Keratinocyte (primary cell): ENCODE results near the gene ELF4. TPM values are rescaled to one million over a fixed set of nuclear protein-coding genes. Genes with fewer than 3 reads are reported as not detected.

ENCODE experiments used
- DNase-seq: peaks from one replicate; pipeline ENCODE4 v3.0.0-alpha.2; 2011; ENCODE audit warnings: low read depth, missing footprints, low spot score
- FAIRE-seq: peaks from 2 replicates; lab custom pipeline; 2011; peaks lifted over from hg19 to GRCh38; lab: Jason Lieb, UNC
- H2AFZ ChIP-seq: 2 replicates; pipeline ENCODE4 v1.6.0; 2012; ENCODE audit warnings: low read length, control low read depth, inconsistent platforms; ENCODE audit not compliant: control insufficient read depth
- H3K27ac ChIP-seq: 2 replicates; pipeline ENCODE4 v1.5.1; 2011; ENCODE audit warnings: low read length; ENCODE audit not compliant: control insufficient read depth, insufficient read depth
- H3K27me3 ChIP-seq: 3 replicates; pipeline ENCODE4 v1.6.0; 2011; ENCODE audit warnings: low read length; ENCODE audit not compliant: control insufficient read depth, insufficient read depth; ENCODE audit errors: extremely low read depth
- H3K36me3 ChIP-seq, 2 experiments: 2 replicates in 1 of 2; 3 replicates in 1 of 2; pipeline ENCODE4 v1.5.1; 2011; ENCODE audit warnings: low read length in 2 of 2, mild to moderate bottlenecking in 1 of 2; ENCODE audit not compliant: control insufficient read depth in 2 of 2, insufficient read depth in 2 of 2; ENCODE audit errors: extremely low read depth in 1 of 2
- H3K4me1 ChIP-seq: 3 replicates; pipeline ENCODE4 v1.5.1; 2011; ENCODE audit warnings: low read length; ENCODE audit not compliant: control insufficient read depth, insufficient read depth; ENCODE audit errors: extremely low read depth
- H3K4me2 ChIP-seq: 3 replicates; pipeline ENCODE4 v1.6.0; 2011; ENCODE audit warnings: low read depth, low read length; ENCODE audit not compliant: control insufficient read depth, insufficient read depth; ENCODE audit errors: extremely low read depth
- H3K4me3 ChIP-seq, 3 experiments: fragments of 200-600 bp in 1 of 3; sonication (generic) in 1 of 3; 2 replicates in 2 of 3; 3 replicates in 1 of 3; pipeline ENCODE4 v1.5.1; 2011 to 2016; ENCODE audit warnings: low read length in 3 of 3, mild to moderate bottlenecking in 3 of 3, control low read depth in 2 of 3, inconsistent platforms in 1 of 3, low read depth in 1 of 3, mixed read lengths in 1 of 3, mixed run types in 1 of 3, moderate library complexity in 1 of 3; ENCODE audit not compliant: control insufficient read depth in 2 of 3, insufficient read depth in 2 of 3; ENCODE audit errors: extremely low read depth in 1 of 3
- H3K79me2 ChIP-seq: 2 replicates; pipeline ENCODE4 v1.6.0; 2012; ENCODE audit warnings: low read length; ENCODE audit not compliant: control insufficient read depth, insufficient read depth
- H3K9ac ChIP-seq: 3 replicates; pipeline ENCODE4 v1.6.0; 2011; ENCODE audit warnings: low read length; ENCODE audit not compliant: control insufficient read depth, insufficient read depth; ENCODE audit errors: extremely low read depth
- H3K9me1 ChIP-seq: 3 replicates; pipeline ENCODE4 v1.6.0; 2011; ENCODE audit warnings: low read length; ENCODE audit not compliant: control insufficient read depth, insufficient read depth; ENCODE audit errors: extremely low read depth
- H3K9me3 ChIP-seq: 2 replicates; pipeline ENCODE4 v1.5.1; 2012; ENCODE audit warnings: low read depth, low read length; ENCODE audit not compliant: control insufficient read depth
- H4K20me1 ChIP-seq: 3 replicates; pipeline ENCODE4 v1.6.0; 2011; ENCODE audit warnings: low read length; ENCODE audit not compliant: control insufficient read depth, insufficient read depth; ENCODE audit errors: extremely low read depth
- CTCF ChIP-seq, 3 experiments: IDR thresholded peaks in 1 of 3; conservative IDR thresholded peaks in 1 of 3; optimal IDR thresholded peaks in 1 of 3; 2 replicates in 2 of 3; 3 replicates in 1 of 3; pipeline versions ENCODE3 to v1.5.1; 2011; ENCODE audit warnings: low read length in 3 of 3, mild to moderate bottlenecking in 3 of 3, moderate library complexity in 2 of 3, control low read depth in 1 of 3, inconsistent platforms in 1 of 3; ENCODE audit not compliant: insufficient read depth in 2 of 3; ENCODE audit errors: extremely low read depth in 1 of 3
- EZH2 ChIP-seq: IDR thresholded peaks from one replicate; pipeline ENCODE4 v1.6.1; 2012; ENCODE audit warnings: inconsistent platforms, mild to moderate bottlenecking, low read length, moderate library complexity
- dilution Hi-C: fragments of 300-500 bp; cut with MboI; formaldehyde crosslinking; loops from one replicate; pipeline ENCODE4 v1.7.0; 2020; ENCODE audit warnings: low sequenced_read_pairs; ENCODE audit not compliant: extremely low pct_ligation_motif_present
- polyA plus RNA-seq, 5 experiments: library from polyadenylated mRNA; depleted of rRNA in 3 of 5; stranded (reverse) in 3 of 5; stranded (forward) in 1 of 5; unstranded in 1 of 5; fragments of >200 nt; gene quantifications; 1 replicate in 1 of 5; 2 replicates in 3 of 5; 3 replicates in 1 of 5; pipeline versions ENCODE4 v1.2.1 to v1.2.3, GENCODE V29; 2011 to 2012; ENCODE audit warnings: missing spikeins in 2 of 5, low read depth in 1 of 5, low replicate concordance in 1 of 5

ELF4 gene
- polyA plus RNA-seq, 1 donor (not counting 4 experiments of a cell fraction or from before 2014, with no cell fraction given): 17.6 TPM

GRCh38 chrX:130106071-130106470, 4.2 kb downstream of the ELF4 start:
- no peak overlapping the region for H3K4me3 ChIP-seq
- TF ChIP-seq EZH2 (no peak), CTCF (optimal IDR thresholded peaks at IDR 0.05 in 1 of 3, IDR thresholded peaks at IDR 0.05 in 1 of 3, conservative IDR thresholded peaks at IDR 0.05 in 1 of 3; ENCODE audit: extremely low read depth in 1 of 3, insufficient read depth in 2 of 3, low read length in 3 of 3) (no peak)
- FAIRE-seq (no peak), DNase-seq (no peak)
- no peak overlapping the region for H3K4me2 ChIP-seq
- peaks cover 11% of the 10 kb centered on the region for H4K20me1 ChIP-seq
- dilution Hi-C loops: no loop called here
- no peak overlapping the region for H3K27ac ChIP-seq
- peaks cover 0 to 1% of the 10 kb centered on the region in 2 experiments for H3K36me3 ChIP-seq
- H3K27me3 ChIP-seq: no peaks in the 10 kb centered on the region
- peaks cover 73% of the 10 kb centered on the region for H3K79me2 ChIP-seq
- H3K9me3 ChIP-seq: no peaks in the 10 kb centered on the region
- no peak overlapping the region for H2AFZ ChIP-seq
- no peaks in the 10 kb centered on the region for H3K9me1 ChIP-seq
- no peak overlapping the region for H3K9ac ChIP-seq
- peaks cover 16% of the 10 kb centered on the region for H3K4me1 ChIP-seq

GRCh38 chrX:130105244-130105643, 5.1 kb downstream of the ELF4 start:
- H3K9me3 ChIP-seq: no peaks in the 10 kb centered on the region
- peaks cover 76% of the 10 kb centered on the region for H3K79me2 ChIP-seq
- H3K36me3 ChIP-seq: peaks cover 0 to 1% of the 10 kb centered on the region in 2 experiments
- no peaks in the 10 kb centered on the region for H3K27me3 ChIP-seq
- H3K4me1 ChIP-seq: peaks cover 23% of the 10 kb centered on the region
- H2AFZ ChIP-seq: no peak overlapping the region
- TF ChIP-seq EZH2 (no peak), CTCF (optimal IDR thresholded peaks at IDR 0.05 in 1 of 3, IDR thresholded peaks at IDR 0.05 in 1 of 3, conservative IDR thresholded peaks at IDR 0.05 in 1 of 3; ENCODE audit: extremely low read depth in 1 of 3, insufficient read depth in 2 of 3, low read length in 3 of 3) (no peak)
- no peaks in the 10 kb centered on the region for H3K9me1 ChIP-seq
- DNase-seq (no peak), FAIRE-seq (no peak)
- dilution Hi-C loops: no loop called here
- H3K4me2 ChIP-seq: no peak overlapping the region
- no peak overlapping the region for H3K9ac ChIP-seq
- H4K20me1 ChIP-seq: peaks cover 11% of the 10 kb centered on the region
- H3K4me3 ChIP-seq: no peak overlapping the region
- no peak overlapping the region for H3K27ac ChIP-seq
